MM.1S (cell line): ENCODE results near the gene POLR2J3.
"Not testable (repeated sequence)": the region's sequence is repeated elsewhere in the genome, so short reads cannot be mapped to it uniquely, and the experiment has no call there.

Experiments
- DNase-seq: peaks from one replicate; pipeline ENCODE4 v3.0.0-alpha.2; 2015
- H2AFZ ChIP-seq: fragments of 300-600 bp; sonication (generic); 2 replicates; pipeline ENCODE4 v1.6.0; 2016; ENCODE audit warnings: antibody characterized with exemption, low read length
- H3F3A ChIP-seq: fragments of 300-600 bp; sonication (generic); 2 replicates; pipeline ENCODE4 v1.6.1; 2016; ENCODE audit warnings: mild to moderate bottlenecking, antibody characterized with exemption, low read length, moderate library complexity, mixed read lengths; ENCODE audit not compliant: insufficient read depth
- H3K27ac ChIP-seq: fragments of 300-600 bp; sonication (generic); 2 replicates; pipeline ENCODE4 v1.5.1; 2016; ENCODE audit warnings: mild to moderate bottlenecking, low read length
- H3K27me3 ChIP-seq: fragments of 300-600 bp; sonication (generic); replicated peaks from 2 replicates; pipeline ENCODE4 v1.6.0; 2016; ENCODE audit warnings: low read length; ENCODE audit not compliant: insufficient read depth
- H3K36me3 ChIP-seq: fragments of 300-600 bp; sonication (generic); replicated peaks from 2 replicates; pipeline ENCODE4 v1.6.1; 2016; ENCODE audit warnings: mild to moderate bottlenecking, low read length, mixed read lengths; ENCODE audit not compliant: insufficient read depth
- H3K4me1 ChIP-seq: fragments of 300-600 bp; sonication (generic); 2 replicates; pipeline ENCODE4 v1.6.1; 2016; ENCODE audit warnings: low read length, mixed read lengths
- H3K4me2 ChIP-seq: fragments of 300-600 bp; sonication (generic); 2 replicates; pipeline ENCODE4 v1.6.0; 2016; ENCODE audit warnings: low read depth, low read length
- H3K4me3 ChIP-seq: fragments of 300-600 bp; sonication (generic); 2 replicates; pipeline ENCODE4 v1.5.1; 2016; ENCODE audit warnings: low read length, mixed read lengths
- H3K79me2 ChIP-seq: fragments of 300-600 bp; sonication (generic); 2 replicates; pipeline ENCODE4 v1.6.1; 2016; ENCODE audit warnings: mixed run types, low read length, mixed read lengths
- H3K9ac ChIP-seq: fragments of 300-600 bp; sonication (generic); 2 replicates; pipeline ENCODE4 v1.6.1; 2016; ENCODE audit warnings: low read length, mixed read lengths
- H3K9me2 ChIP-seq: fragments of 300-600 bp; sonication (generic); replicated peaks from 2 replicates; pipeline ENCODE4 v1.6.1; 2016; ENCODE audit warnings: mild to moderate bottlenecking, low read length, mixed read lengths; ENCODE audit not compliant: insufficient read depth
- H3K9me3 ChIP-seq: fragments of 300-600 bp; sonication (generic); replicated peaks from 2 replicates; pipeline ENCODE4 v1.6.1; 2016; ENCODE audit warnings: mild to moderate bottlenecking, low read length, mixed read lengths; ENCODE audit not compliant: insufficient read depth
- H4K20me1 ChIP-seq: fragments of 300-600 bp; sonication (generic); 2 replicates; pipeline ENCODE4 v1.6.1; 2016; ENCODE audit warnings: mild to moderate bottlenecking, low read length, moderate library complexity, mixed read lengths; ENCODE audit not compliant: insufficient read depth

POLR2J3 gene

GRCh38 chr7:102596036-102596435 is 23.7 kb upstream of the POLR2J3 start:
- H3K4me3 ChIP-seq, H3K9ac ChIP-seq, H3K27ac ChIP-seq, H3K27me3 ChIP-seq, H3K4me1 ChIP-seq, H3K36me3 ChIP-seq, H3F3A ChIP-seq, H3K9me3 ChIP-seq, H3K79me2 ChIP-seq, H2AFZ ChIP-seq, H3K4me2 ChIP-seq, H4K20me1 ChIP-seq, DNase-seq, H3K9me2 ChIP-seq: not testable (repeated sequence)

- not testable (repeated sequence) for H2AFZ ChIP-seq, H3K27ac ChIP-seq, H3K36me3 ChIP-seq, H3F3A ChIP-seq, DNase-seq, H3K9me2 ChIP-seq, H4K20me1 ChIP-seq, H3K9me3 ChIP-seq, H3K4me1 ChIP-seq, H3K79me2 ChIP-seq, H3K4me2 ChIP-seq, H3K27me3 ChIP-seq, H3K9ac ChIP-seq, H3K4me3 ChIP-seq
These were observed 21.4 kb upstream of the POLR2J3 start for GRCh38 chr7:102593637-102594334.

- H3K4me1 ChIP-seq, DNase-seq, H3K27ac ChIP-seq, H3F3A ChIP-seq, H3K27me3 ChIP-seq, H3K36me3 ChIP-seq, H3K9ac ChIP-seq, H2AFZ ChIP-seq, H3K9me3 ChIP-seq, H3K9me2 ChIP-seq, H3K4me3 ChIP-seq, H3K79me2 ChIP-seq, H3K4me2 ChIP-seq, H4K20me1 ChIP-seq: not testable (repeated sequence)
These were observed 20.2 kb upstream of the POLR2J3 start for GRCh38 chr7:102592477-102593019.

DNA sequence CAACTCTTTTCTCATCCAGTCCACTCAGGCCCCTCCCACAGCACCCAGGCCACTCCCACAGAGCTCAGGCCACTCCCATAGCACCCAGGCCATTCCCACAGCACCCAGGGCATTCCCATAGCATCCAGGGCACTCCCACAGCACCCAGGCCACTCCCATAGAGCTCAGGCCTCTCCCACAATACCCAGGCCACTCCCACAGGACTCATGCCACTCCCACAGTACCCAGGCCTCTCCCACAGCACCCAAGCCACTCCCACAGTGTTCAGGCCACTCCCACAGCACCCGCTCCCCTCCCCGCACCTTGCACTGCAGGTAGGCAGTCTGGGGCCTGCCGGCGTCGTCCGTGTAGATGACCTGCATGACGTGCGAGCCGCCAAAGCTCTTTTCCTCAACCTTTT is 17.5 kb upstream of the POLR2J3 start:
- H3K4me1 ChIP-seq, H2AFZ ChIP-seq, H3K27ac ChIP-seq, H3K9ac ChIP-seq, H3K9me3 ChIP-seq, H3K4me2 ChIP-seq, H3K4me3 ChIP-seq, H3K36me3 ChIP-seq, DNase-seq, H3F3A ChIP-seq, H3K9me2 ChIP-seq, H3K27me3 ChIP-seq, H3K79me2 ChIP-seq, H4K20me1 ChIP-seq: not testable (repeated sequence)

GRCh38 chr7:102583495-102583894 is 11.1 kb upstream of the POLR2J3 start:
- not testable (repeated sequence) for H3K36me3 ChIP-seq, H3K4me2 ChIP-seq, H3K27me3 ChIP-seq, H3F3A ChIP-seq, H2AFZ ChIP-seq, H3K4me1 ChIP-seq, H3K9me3 ChIP-seq, H3K27ac ChIP-seq, H4K20me1 ChIP-seq, H3K4me3 ChIP-seq, H3K79me2 ChIP-seq, H3K9me2 ChIP-seq, H3K9ac ChIP-seq, DNase-seq

- H3K4me3 ChIP-seq, DNase-seq, H2AFZ ChIP-seq, H3K27me3 ChIP-seq, H3K4me1 ChIP-seq, H3K27ac ChIP-seq, H3K9me3 ChIP-seq, H4K20me1 ChIP-seq, H3K36me3 ChIP-seq, H3K4me2 ChIP-seq, H3F3A ChIP-seq, H3K79me2 ChIP-seq, H3K9me2 ChIP-seq, H3K9ac ChIP-seq: not testable (repeated sequence)
These were observed 9.3 kb upstream of the POLR2J3 start for GRCh38 chr7:102581722-102582121.

GRCh38 chr7:102578486-102578885 is 6.1 kb upstream of the POLR2J3 start:
- not testable (repeated sequence) for H3K4me3 ChIP-seq, H3K4me1 ChIP-seq, H3K9ac ChIP-seq, H3K4me2 ChIP-seq, H3K9me3 ChIP-seq, H3K79me2 ChIP-seq, H4K20me1 ChIP-seq, H3K9me2 ChIP-seq, H3F3A ChIP-seq, H3K27ac ChIP-seq, H2AFZ ChIP-seq, H3K27me3 ChIP-seq, DNase-seq, H3K36me3 ChIP-seq
